HG03066 (cell line): ENCODE results near the gene RAD51AP1.

Experiments
- ATAC-seq: cut with Tn5 transposase; IDR thresholded peaks from one replicate; pipeline ENCODE4 v1.9.1; 2021; ENCODE audit warnings: low read depth; ENCODE audit not compliant: unreplicated experiment

The RAD51AP1 gene

GRCh38 chr12:4540638-4541037 lies 1.9 kb downstream of the RAD51AP1 start:
- ATAC-seq: no peak

GRCh38 chr12:4545195-4545594 lies 6.5 kb downstream of the RAD51AP1 start:
- ATAC-seq: no peak

- ATAC-seq: no peak
Measured at GRCh38 chr12:4552191-4552590, 13.5 kb downstream of the RAD51AP1 start.

- ATAC-seq: no peak
Measured at GRCh38 chr12:4553943-4554342, 15.3 kb downstream of the RAD51AP1 start.

- ATAC-seq: no peak
Measured at GRCh38 chr12:4555804-4556203, 17.1 kb downstream of the RAD51AP1 start.

GRCh38 chr12:4556735-4557530 lies 18.2 kb downstream of the RAD51AP1 start:
- no peak for ATAC-seq

- ATAC-seq: no peak
Measured at GRCh38 chr12:4557586-4557985, 18.9 kb downstream of the RAD51AP1 start.

GRCh38 chr12:4558171-4558570 lies 19.5 kb downstream of the RAD51AP1 start:
- ATAC-seq: no peak

- no peak for ATAC-seq
Measured at GRCh38 chr12:4562034-4562657, 23.5 kb downstream of the RAD51AP1 start, which contains the start of gene DYRK4. TSS of gene DYRK4 (plus strand) at chr12:4562208. CDS start at chr12:4562246, 38 bp downstream.

- ATAC-seq: no peak
Measured at GRCh38 chr12:4563336-4563735, 24.6 kb downstream of the RAD51AP1 start.

GRCh38 chr12:4564818-4565217 lies 26.1 kb downstream of the RAD51AP1 start:
- no peak for ATAC-seq

- ATAC-seq: no peak
Measured at GRCh38 chr12:4566474-4566873, 27.8 kb downstream of the RAD51AP1 start.

- ATAC-seq: peak; percentile 47
Measured at GRCh38 chr12:4567073-4567881, 28.6 kb downstream of the RAD51AP1 start.

- ATAC-seq: no peak
Measured at GRCh38 chr12:4569261-4569660, 30.6 kb downstream of the RAD51AP1 start.

GRCh38 chr12:4572680-4573079 lies 34.0 kb downstream of the RAD51AP1 start:
- ATAC-seq: no peak

- no peak for ATAC-seq
Measured at GRCh38 chr12:4579305-4580102, 40.8 kb downstream of the RAD51AP1 start.

GRCh38 chr12:4580281-4580688 lies 41.6 kb downstream of the RAD51AP1 start:
- ATAC-seq: no peak

GRCh38 chr12:4584281-4584680 lies 45.6 kb downstream of the RAD51AP1 start:
- no peak for ATAC-seq

- no peak for ATAC-seq
Measured at GRCh38 chr12:4584896-4585295, 46.2 kb downstream of the RAD51AP1 start.

GRCh38 chr12:4586500-4586899 lies 47.8 kb downstream of the RAD51AP1 start:
- no peak for ATAC-seq
